ENCODE results near the gene PFKFB4. TPM values are rescaled to one million over a fixed set of nuclear protein-coding genes. Genes with fewer than 3 reads are reported as not detected.

The PFKFB4 gene
- total RNA-seq, 2 experiments from 2014 or later: 58.4 to 63.7 TPM

DNA sequence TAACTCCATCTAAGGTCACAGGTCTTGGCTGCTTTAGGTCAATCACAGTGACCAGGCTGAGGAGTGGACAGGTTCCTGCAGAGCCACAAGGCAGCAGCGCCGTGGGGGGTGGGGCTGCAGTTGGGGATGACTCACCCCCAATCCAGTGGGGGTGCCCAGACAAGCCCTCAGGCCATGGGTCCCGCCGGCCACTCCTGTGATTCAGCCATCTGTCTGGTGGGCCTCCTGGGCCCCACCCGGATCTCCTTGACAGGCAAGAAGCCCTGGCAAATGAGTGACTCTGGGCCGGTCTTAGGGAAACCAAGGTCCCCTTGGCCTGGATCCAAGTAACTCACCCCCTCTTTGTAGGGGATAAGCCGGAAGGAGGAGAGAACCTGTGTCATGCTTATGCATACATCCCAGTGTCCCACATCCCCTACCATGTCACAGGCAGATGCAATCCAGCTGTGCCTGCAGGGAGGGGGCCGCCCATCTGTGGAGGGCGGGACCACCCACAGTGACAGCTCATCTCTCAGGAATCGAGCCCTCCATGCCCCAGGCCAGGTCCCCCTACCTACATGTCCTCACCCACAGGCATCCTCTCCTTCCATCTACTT lies 39.0 kb upstream of the PFKFB4 start:
- intact Hi-C loops (cut with DNase I, micrococcal nuclease): no loop called here
- no peak overlapping the region for H3K27ac Mint-ChIP-seq
- no peak for DNase-seq
- ChIA-PET POLR2A (no interaction called here), CTCF (no interaction called here)
- peaks cover 18% of the 10 kb centered on the region for H3K27me3 Mint-ChIP-seq
- no peaks in the 10 kb centered on the region for H3K9me3 Mint-ChIP-seq (ENCODE audit: low read depth)
- no peak overlapping the region for H3K4me3 Mint-ChIP-seq
- peak; percentile 6 for ATAC-seq
- peaks cover 15% of the 10 kb centered on the region for H3K36me3 Mint-ChIP-seq (ENCODE audit: low read depth)
- H3K4me1 Mint-ChIP-seq: no peaks in the 10 kb centered on the region

- no peak for DNase-seq
- Mint-ChIP-seq H3K27ac (no peak within 1 kb of the TSS), H3K27me3 (peaks cover 18% of the 10 kb centered on the region), H3K4me3 (no peak within 1 kb of the TSS), H3K4me1 (no peaks in the 10 kb centered on the region), H3K36me3 (ENCODE audit: low read depth) (peaks cover 12% of the 10 kb centered on the region), H3K9me3 (ENCODE audit: low read depth) (no peaks in the 10 kb centered on the region)
- ATAC-seq: no peak
- intact Hi-C loops (cut with DNase I, micrococcal nuclease): no loop called here
- CTCF ChIA-PET: no interaction called here
- POLR2A ChIA-PET: no interaction called here
Measured at GRCh38 chr3:48595075-48595525, 38.5 kb upstream of the PFKFB4 start, which contains the start of gene COL7A1. Gene COL7A1 (minus strand): TSS chr3:48595329. CDS start chr3:48595159, 170 bp downstream.

DNA sequence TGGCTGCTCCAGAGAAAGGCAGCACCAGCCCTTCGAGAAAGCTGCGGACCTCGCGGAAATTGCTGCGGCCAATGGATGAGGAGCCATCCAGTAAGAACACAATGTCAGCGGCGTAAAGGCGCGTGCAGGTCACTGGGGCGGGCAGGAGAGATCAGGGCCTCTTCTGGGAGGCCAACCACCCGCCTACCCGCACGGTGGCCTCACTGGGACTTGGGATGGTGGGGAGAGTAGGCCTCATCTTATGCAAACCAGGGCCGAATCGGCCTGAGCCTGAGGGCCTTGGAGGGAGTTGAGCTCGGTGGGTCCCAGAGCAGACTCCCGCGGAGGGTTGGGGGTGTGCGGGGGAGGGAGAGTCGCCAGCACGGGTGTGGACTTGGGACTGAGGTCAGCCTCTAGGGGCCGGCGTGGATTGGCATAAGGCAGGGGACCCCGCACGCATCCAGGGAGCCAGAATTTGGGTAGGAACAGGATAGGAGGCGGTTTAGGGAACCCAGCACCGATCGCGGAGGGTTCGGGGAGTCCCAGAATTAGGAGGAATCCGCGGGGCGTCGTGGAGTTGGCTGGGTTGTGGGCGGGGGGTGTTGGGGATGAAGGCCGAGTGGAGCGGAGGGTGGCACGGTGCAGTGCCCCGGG lies 37.9 kb upstream of the PFKFB4 start:
- no peak for DNase-seq
- intact Hi-C loops (cut with DNase I, micrococcal nuclease): no loop called here
- Mint-ChIP-seq H3K4me3 (no peak overlapping the region), H3K27me3 (peaks cover 23% of the 10 kb centered on the region), H3K9me3 (ENCODE audit: low read depth) (no peaks in the 10 kb centered on the region), H3K27ac (no peak overlapping the region), H3K36me3 (ENCODE audit: low read depth) (peaks cover 8% of the 10 kb centered on the region), H3K4me1 (no peaks in the 10 kb centered on the region)
- no peak for ATAC-seq
- CTCF ChIA-PET: no interaction called here
- POLR2A ChIA-PET: no interaction called here

DNA sequence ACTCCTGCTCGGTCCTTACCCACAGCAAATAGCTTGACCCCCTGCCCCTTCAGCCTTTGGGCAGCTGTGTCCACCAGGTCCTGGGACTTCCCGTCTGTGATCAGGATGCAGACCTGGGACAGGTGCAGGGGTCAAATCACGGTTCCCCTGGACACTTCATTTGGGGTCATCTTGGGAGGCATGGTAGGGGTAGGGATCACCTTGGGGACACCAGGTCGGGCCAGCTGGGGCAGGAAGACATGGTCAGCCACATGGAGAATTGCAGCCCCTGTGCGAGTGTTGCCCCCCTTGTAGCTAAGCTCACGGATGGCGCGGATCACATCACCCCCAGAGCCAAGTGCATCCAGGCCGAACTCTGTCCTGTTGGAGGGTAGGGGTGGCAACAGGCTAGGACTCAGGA lies 36.7 kb upstream of the PFKFB4 start:
- Mint-ChIP-seq H3K27ac (no peak overlapping the region), H3K9me3 (ENCODE audit: low read depth) (no peaks in the 10 kb centered on the region), H3K4me1 (no peaks in the 10 kb centered on the region), H3K4me3 (no peak overlapping the region), H3K36me3 (ENCODE audit: low read depth) (no peaks in the 10 kb centered on the region), H3K27me3 (peaks cover 29% of the 10 kb centered on the region)
- ChIA-PET CTCF (interaction anchor here (0.6 kb wide), 1 partner anchor 64 kb away, joined by 3 read pairs; no protein-coding TSS in a partner anchor), POLR2A (no interaction called here)
- ATAC-seq (no peak), DNase-seq (no peak)
- intact Hi-C loops (cut with DNase I, micrococcal nuclease): no loop called here

- intact Hi-C loops (cut with DNase I, micrococcal nuclease): no loop called here
- ATAC-seq (no peak), DNase-seq (no peak)
- Mint-ChIP-seq H3K4me1 (no peaks in the 10 kb centered on the region), H3K36me3 (ENCODE audit: low read depth) (no peaks in the 10 kb centered on the region), H3K9me3 (ENCODE audit: low read depth) (no peaks in the 10 kb centered on the region), H3K4me3 (no peak overlapping the region), H3K27ac (no peak overlapping the region), H3K27me3 (peaks cover 29% of the 10 kb centered on the region)
- CTCF ChIA-PET: no interaction called here
- POLR2A ChIA-PET: no interaction called here
Measured at GRCh38 chr3:48592519-48593087, 36.0 kb upstream of the PFKFB4 start.

DNA sequence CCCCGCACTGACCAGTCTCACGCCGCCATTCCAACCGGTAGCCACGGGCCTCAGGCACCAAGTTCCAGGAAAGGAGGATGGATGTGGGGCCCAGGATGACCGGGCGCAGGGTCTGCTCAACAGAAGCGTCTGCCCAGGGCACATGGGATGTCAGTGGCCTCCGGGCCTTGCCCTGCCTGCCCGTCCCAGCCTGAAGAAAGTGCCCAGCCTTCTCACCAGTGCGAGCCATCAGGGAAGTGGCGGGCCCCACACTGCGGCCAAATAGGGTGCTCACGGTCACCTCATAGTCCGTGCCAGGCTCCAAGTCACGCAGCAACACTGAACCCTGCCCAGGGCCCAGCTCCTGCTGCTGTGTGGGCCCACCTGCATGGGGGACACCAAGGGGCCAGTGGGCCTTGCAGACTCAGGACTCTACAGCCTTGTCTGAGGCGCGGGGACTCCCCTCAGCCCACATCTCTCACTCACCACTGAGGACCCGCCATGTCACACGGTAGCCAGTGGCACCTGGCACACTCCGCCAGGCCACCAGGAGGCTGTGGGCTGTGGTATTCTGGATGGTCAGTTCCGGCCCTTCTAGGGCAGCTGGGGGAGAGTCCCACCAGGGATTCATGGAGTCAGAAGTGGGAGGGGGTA lies 35.4 kb upstream of the PFKFB4 start:
- H3K27ac Mint-ChIP-seq: no peak overlapping the region
- intact Hi-C loops (cut with DNase I, micrococcal nuclease): no loop called here
- peaks cover 32% of the 10 kb centered on the region for H3K27me3 Mint-ChIP-seq
- no peaks in the 10 kb centered on the region for H3K36me3 Mint-ChIP-seq (ENCODE audit: low read depth)
- no peak for ATAC-seq
- H3K4me1 Mint-ChIP-seq: no peaks in the 10 kb centered on the region
- H3K9me3 Mint-ChIP-seq (ENCODE audit: low read depth): no peaks in the 10 kb centered on the region
- ChIA-PET CTCF (no interaction called here), POLR2A (no interaction called here)
- no peak for DNase-seq
- H3K4me3 Mint-ChIP-seq: no peak overlapping the region

GRCh38 chr3:48591436-48591835 lies 34.8 kb upstream of the PFKFB4 start:
- ChIA-PET POLR2A (no interaction called here), CTCF (interaction anchor here (0.5 to 0.6 kb wide), 2 partner anchors 52 to 440 kb away, joined by 3 read pairs; no protein-coding TSS in a partner anchor)
- Mint-ChIP-seq H3K27me3 (peaks cover 34% of the 10 kb centered on the region), H3K27ac (no peak overlapping the region), H3K4me3 (no peak overlapping the region), H3K4me1 (no peaks in the 10 kb centered on the region), H3K9me3 (ENCODE audit: low read depth) (no peaks in the 10 kb centered on the region), H3K36me3 (ENCODE audit: low read depth) (no peaks in the 10 kb centered on the region)
- DNase-seq (no peak), ATAC-seq (no peak)
- intact Hi-C loops (cut with DNase I, micrococcal nuclease): no loop called here

DNA sequence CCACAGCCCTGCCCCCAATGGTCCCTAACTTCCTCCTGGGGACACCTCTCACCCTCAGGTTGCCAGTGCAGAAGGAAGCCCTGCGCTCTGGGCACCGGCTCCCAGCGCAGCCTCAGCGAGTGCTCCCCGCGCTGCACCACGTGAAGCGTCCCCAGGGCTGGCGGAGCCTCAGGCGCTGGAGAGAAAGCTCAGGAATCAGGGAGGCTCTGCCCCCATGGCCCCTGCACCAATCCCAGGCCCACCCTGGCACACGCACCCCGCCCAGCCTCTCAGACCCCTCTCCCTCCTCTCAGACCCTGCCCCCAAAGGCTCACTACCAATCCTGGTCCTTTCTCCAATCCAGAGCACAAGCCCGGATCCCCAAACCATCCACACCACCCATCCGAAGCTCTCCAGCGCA lies 31.6 kb upstream of the PFKFB4 start:
- Mint-ChIP-seq H3K27ac (no peak overlapping the region), H3K4me3 (no peak overlapping the region), H3K27me3 (peaks cover 24% of the 10 kb centered on the region), H3K4me1 (no peaks in the 10 kb centered on the region), H3K36me3 (ENCODE audit: low read depth) (no peaks in the 10 kb centered on the region), H3K9me3 (ENCODE audit: low read depth) (no peaks in the 10 kb centered on the region)
- ChIA-PET POLR2A (no interaction called here), CTCF (no interaction called here)
- ATAC-seq: no peak
- intact Hi-C loops (cut with DNase I, micrococcal nuclease): no loop called here
- DNase-seq: no peak

- DNase-seq: no peak
- no peaks in the 10 kb centered on the region for H3K4me1 Mint-ChIP-seq
- no peak overlapping the region for H3K4me3 Mint-ChIP-seq
- peaks cover 21% of the 10 kb centered on the region for H3K27me3 Mint-ChIP-seq
- CTCF ChIA-PET: no interaction called here
- H3K9me3 Mint-ChIP-seq (ENCODE audit: low read depth): no peaks in the 10 kb centered on the region
- no peaks in the 10 kb centered on the region for H3K36me3 Mint-ChIP-seq (ENCODE audit: low read depth)
- intact Hi-C loops (cut with DNase I, micrococcal nuclease): no loop called here
- no peak overlapping the region for H3K27ac Mint-ChIP-seq
- POLR2A ChIA-PET: no interaction called here
- no peak for ATAC-seq
Measured at GRCh38 chr3:48587686-48588085, 31.1 kb upstream of the PFKFB4 start.

DNA sequence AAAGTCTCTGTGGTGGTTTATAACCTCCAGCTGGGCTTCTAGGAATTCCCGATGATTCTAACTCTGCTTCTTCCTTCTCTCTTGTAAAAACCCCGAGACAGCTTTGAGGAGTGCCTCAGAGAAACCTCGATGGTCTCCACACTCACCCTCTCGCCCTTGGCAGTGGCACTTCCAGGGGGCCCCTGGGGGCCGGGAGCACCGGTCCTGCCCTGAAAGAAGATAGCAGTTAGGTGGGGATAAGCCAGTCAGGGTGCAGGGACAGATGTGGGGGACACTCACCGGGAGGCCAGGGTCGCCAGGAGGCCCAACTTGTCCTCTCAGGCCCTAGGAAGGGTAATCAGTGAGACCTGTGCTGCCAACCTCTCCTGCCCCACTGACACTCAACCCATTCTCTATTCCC lies 28.8 kb upstream of the PFKFB4 start:
- Mint-ChIP-seq H3K9me3 (ENCODE audit: low read depth) (no peaks in the 10 kb centered on the region), H3K4me1 (no peaks in the 10 kb centered on the region), H3K27ac (no peak overlapping the region), H3K27me3 (peaks cover 16% of the 10 kb centered on the region), H3K36me3 (ENCODE audit: low read depth) (no peaks in the 10 kb centered on the region), H3K4me3 (no peak overlapping the region)
- POLR2A ChIA-PET: no interaction called here
- no peak for DNase-seq
- ATAC-seq: no peak
- CTCF ChIA-PET: no interaction called here
- intact Hi-C loops (cut with DNase I, micrococcal nuclease): no loop called here

DNA sequence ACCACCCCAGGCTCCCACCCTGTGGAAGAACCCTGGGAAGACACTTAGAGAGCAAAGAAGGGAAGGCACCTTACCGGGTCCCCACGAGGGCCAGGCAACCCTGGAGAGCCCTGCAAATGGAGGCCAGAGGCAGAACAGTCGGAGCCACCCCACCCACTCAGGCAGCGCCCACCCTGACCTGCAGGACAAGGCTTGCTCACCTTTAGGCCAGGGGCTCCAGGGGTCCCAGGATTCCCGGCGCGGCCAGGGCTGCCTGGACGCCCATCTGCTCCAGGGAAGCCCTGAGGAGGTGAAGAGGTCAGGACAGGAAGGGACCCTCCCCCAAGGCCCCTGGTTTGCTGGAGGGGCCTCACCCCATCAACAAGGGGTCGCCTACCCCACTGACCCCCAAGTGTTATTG lies 28.2 kb upstream of the PFKFB4 start:
- intact Hi-C loops (cut with DNase I, micrococcal nuclease): no loop called here

More for the DNA sequence above, 28.2 kb upstream of the PFKFB4 start:
- Mint-ChIP-seq H3K27me3 (peaks cover 15% of the 10 kb centered on the region), H3K4me3 (no peak overlapping the region), H3K36me3 (ENCODE audit: low read depth) (no peaks in the 10 kb centered on the region), H3K27ac (no peak overlapping the region), H3K9me3 (ENCODE audit: low read depth) (no peaks in the 10 kb centered on the region), H3K4me1 (no peaks in the 10 kb centered on the region)
- no peak for ATAC-seq
- ChIA-PET POLR2A (no interaction called here), CTCF (no interaction called here)
- DNase-seq: no peak
